Progenitor cell of endocrine pancreas (in vitro differentiated cells): ENCODE results near the gene UNC13D. TPM values are rescaled to one million over a fixed set of nuclear protein-coding genes. Genes with fewer than 3 reads are reported as not detected.
A peak's percentile ranks its signal among the peaks of the same experiment; 100 is the strongest.

ENCODE experiments used
- DNase-seq: peaks from one replicate; pipeline ENCODE4 v3.0.0; 2021; ENCODE audit warnings: low spot score; ENCODE audit not compliant: unreplicated experiment
- H3K27ac Mint-ChIP-seq: 2 replicates; pipeline ENCODE4 v1.8.0; 2021; ENCODE audit warnings: mild to moderate bottlenecking, moderate library complexity, mixed read lengths
- H3K27me3 Mint-ChIP-seq: 2 replicates; pipeline ENCODE4 v1.8.0; 2021; ENCODE audit warnings: mixed read lengths
- H3K36me3 Mint-ChIP-seq: 2 replicates; pipeline ENCODE4 v1.8.0; 2022; ENCODE audit warnings: mixed read lengths; ENCODE audit not compliant: insufficient read depth
- H3K4me1 Mint-ChIP-seq: 2 replicates; pipeline ENCODE4 v1.8.0; 2021; ENCODE audit warnings: low read depth, mixed read lengths
- H3K4me3 Mint-ChIP-seq: 2 replicates; pipeline ENCODE4 v1.8.0; 2021; ENCODE audit warnings: low read depth, mild to moderate bottlenecking, moderate library complexity, mixed read lengths
- H3K9me3 Mint-ChIP-seq: 2 replicates; pipeline ENCODE4 v1.8.0; 2021; ENCODE audit warnings: low read depth, mixed read lengths
- total RNA-seq: library from RNA; stranded (reverse); gene quantifications from 2 replicates; pipeline ENCODE4 v1.2.1, GENCODE V29; 2021
- TF ChIP-seq, protein P1 (sequence below): fragments of 200-600 bp; sonication (generic); IDR thresholded peaks from one replicate; pipeline ENCODE4 v1.5.0; 2021; ENCODE audit warnings: antibody characterized with exemption, mild to moderate bottlenecking; ENCODE audit not compliant: unreplicated experiment

UNC13D gene
- total RNA-seq, 1 donor from 2014 or later: 2.7 TPM

DNA sequence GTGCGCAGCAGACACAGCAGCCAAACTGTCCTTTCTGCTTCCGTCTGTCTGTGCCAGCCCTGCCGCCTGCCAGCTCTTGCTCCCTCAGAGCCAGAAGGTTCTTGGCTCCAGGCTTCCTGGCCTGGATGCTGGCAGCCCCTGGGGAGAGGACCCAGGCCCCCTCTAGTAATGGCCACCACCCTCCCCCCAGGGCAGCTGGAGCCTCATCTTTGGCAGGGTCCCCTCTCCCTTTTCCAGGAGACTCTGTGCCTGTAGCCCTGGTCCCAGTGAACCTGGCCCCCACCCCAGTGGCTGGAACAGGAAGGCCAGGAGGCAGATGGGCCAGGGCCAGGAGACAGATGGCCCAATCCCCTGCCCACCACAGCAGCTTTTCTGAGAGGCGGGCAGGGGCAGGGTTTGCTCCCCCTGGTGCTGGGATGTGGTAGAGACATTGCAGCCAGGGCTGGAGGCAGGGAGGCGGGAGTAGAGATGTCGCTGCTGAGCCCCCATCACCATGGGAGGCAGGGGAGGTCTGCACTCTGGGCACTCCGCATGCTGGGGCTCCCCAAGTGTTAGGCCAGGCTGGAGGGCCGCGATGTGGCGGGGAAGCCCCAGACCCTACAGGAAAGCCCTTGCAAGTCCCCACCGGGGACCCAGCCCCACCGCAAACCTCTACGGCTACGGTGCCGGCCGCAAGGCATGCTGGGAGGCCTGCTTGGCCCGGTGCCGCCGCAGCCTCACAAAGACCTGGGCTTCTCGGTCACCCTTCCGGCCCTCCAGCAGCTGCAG lies 16.7 kb downstream of the UNC13D start:
- peak overlapping the region; percentile 40 for H3K4me3 Mint-ChIP-seq
- peak; percentile 55 for DNase-seq
- H3K36me3 Mint-ChIP-seq: peaks cover 2% of the 10 kb centered on the region
- H3K4me1 Mint-ChIP-seq: no peaks in the 10 kb centered on the region
- no peaks in the 10 kb centered on the region for H3K27me3 Mint-ChIP-seq
- peak overlapping the region; percentile 78 for H3K27ac Mint-ChIP-seq
- H3K9me3 Mint-ChIP-seq: no peaks in the 10 kb centered on the region
- TF ChIP-seq, protein P1, sequence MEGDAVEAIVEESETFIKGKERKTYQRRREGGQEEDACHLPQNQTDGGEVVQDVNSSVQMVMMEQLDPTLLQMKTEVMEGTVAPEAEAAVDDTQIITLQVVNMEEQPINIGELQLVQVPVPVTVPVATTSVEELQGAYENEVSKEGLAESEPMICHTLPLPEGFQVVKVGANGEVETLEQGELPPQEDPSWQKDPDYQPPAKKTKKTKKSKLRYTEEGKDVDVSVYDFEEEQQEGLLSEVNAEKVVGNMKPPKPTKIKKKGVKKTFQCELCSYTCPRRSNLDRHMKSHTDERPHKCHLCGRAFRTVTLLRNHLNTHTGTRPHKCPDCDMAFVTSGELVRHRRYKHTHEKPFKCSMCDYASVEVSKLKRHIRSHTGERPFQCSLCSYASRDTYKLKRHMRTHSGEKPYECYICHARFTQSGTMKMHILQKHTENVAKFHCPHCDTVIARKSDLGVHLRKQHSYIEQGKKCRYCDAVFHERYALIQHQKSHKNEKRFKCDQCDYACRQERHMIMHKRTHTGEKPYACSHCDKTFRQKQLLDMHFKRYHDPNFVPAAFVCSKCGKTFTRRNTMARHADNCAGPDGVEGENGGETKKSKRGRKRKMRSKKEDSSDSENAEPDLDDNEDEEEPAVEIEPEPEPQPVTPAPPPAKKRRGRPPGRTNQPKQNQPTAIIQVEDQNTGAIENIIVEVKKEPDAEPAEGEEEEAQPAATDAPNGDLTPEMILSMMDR: peak; percentile 73

DNA sequence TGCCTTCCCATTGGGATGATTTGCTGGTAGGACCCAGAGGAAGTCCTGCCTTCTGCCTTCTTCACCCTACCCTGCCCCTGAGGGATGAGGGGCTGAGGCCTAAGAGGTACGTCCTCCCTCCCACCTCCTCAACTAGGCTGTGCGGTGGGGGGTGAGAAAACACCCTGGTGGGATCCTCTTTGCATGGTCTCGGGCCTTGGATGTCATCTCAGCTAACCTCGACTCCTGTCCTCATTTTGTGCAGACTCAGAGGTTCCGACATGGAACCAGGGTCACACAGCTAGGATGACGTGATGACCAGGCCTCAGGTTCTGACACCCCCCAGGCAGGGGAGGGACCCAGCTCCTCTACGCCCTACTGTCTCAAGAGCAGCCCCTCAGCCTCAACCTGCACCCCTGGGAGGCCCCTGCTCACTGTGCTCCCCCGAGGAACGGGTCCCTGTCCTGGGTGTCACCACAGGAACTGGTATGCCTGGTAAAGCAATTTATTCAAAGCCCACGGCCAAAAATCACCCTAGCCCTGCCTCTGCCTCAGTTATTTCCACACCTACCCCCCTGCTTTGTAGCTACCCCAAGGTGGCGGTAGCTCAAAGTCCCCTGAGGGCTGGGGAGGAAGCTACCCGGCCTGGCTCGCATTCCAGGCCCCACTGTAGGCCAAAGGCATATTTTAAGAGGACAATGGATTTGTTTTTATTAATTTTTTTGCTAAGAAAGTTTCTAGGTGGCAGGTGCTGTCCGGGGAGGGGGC lies 17.5 kb downstream of the UNC13D start:
- no peaks in the 10 kb centered on the region for H3K27me3 Mint-ChIP-seq
- no peaks in the 10 kb centered on the region for H3K9me3 Mint-ChIP-seq
- TF ChIP-seq, protein P1: no peak
- peak overlapping the region; percentile 78 for H3K27ac Mint-ChIP-seq
- peaks cover 2% of the 10 kb centered on the region for H3K36me3 Mint-ChIP-seq
- H3K4me1 Mint-ChIP-seq: no peaks in the 10 kb centered on the region
- no peak overlapping the region for H3K4me3 Mint-ChIP-seq
- DNase-seq: no peak

DNA sequence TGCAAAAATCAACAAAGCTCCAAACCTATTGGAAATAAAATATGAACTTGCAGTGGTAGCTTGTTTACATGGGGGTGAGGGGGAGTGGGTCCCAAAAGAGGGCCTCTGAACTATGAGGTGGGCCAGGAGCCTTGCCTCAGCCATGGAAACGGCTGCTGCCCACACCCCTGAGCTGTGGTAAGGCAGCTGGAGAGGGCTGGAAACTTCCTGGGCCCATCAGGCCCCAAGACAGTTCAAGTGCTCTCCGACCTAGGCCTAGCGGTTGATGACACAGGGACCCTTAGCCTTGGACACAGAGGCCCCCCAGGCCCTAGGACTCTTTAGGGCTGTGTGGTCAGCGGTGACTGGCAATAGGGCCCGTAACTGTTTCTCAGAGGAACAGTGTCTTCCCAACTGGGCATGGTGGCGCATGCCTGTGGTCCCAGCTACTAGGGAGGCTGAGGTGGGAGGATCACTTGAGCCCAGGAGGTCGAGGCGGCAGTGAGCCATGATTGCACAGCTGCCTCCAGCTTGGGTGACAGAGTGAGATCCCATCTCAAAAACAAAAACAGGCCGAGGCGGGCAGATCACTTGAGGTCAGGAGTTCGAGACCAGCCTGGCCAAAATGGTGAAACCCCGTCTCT lies 18.3 kb downstream of the UNC13D start:
- no peak overlapping the region for H3K27ac Mint-ChIP-seq
- TF ChIP-seq, protein P1: no peak
- peaks cover 7% of the 10 kb centered on the region for H3K36me3 Mint-ChIP-seq
- no peaks in the 10 kb centered on the region for H3K9me3 Mint-ChIP-seq
- no peaks in the 10 kb centered on the region for H3K4me1 Mint-ChIP-seq
- no peaks in the 10 kb centered on the region for H3K27me3 Mint-ChIP-seq
- H3K4me3 Mint-ChIP-seq: no peak overlapping the region
- DNase-seq: no peak

DNA sequence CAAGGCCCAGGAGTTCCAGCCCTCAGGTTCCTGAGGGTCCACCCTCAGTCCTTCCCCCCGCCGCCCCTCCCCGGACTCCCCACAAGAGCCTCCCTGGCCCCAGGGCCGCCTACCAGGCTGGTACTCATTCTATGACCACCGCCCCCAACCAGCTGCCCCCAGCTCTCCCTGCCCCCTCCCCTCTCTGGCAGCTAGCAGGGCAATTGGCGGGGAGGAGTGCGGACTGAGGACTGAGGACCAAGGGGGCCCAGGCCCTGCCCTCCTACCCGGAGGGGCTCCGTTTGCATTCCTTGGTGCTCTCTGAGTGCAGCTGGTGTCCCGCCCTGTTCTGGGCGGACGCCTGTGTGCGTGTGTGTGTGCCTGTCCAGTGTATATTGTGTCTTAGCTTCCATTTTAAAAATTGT lies 19.1 kb downstream of the UNC13D start:
- Mint-ChIP-seq H3K9me3 (no peaks in the 10 kb centered on the region), H3K36me3 (peaks cover 8% of the 10 kb centered on the region), H3K27ac (peak overlapping the region; percentile 5), H3K4me1 (no peaks in the 10 kb centered on the region), H3K4me3 (no peak overlapping the region), H3K27me3 (no peaks in the 10 kb centered on the region)
- DNase-seq: no peak
- TF ChIP-seq, protein P1: no peak

DNA sequence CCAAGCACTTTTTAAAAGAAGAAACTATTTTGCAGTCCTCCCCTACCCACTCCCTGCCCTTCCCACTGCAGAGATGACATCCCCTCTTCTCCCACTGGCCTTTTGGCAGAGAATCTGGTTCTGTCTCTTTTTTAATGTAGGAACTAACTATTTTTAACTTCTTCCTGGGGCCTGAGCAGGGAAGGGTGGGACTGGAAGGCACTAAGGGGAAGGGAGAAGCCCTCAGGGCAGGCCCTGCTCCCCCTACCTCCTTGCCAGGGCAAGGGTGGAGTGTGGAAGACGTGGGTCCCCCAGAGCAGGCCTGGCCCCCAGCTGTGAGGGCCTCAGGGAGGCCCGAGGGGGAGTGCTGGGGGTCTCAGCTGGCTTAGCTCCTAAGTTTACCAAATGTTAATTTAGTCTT lies 19.5 kb downstream of the UNC13D start:
- Mint-ChIP-seq H3K4me1 (no peaks in the 10 kb centered on the region), H3K4me3 (no peak overlapping the region), H3K27ac (no peak overlapping the region), H3K27me3 (no peaks in the 10 kb centered on the region), H3K9me3 (no peaks in the 10 kb centered on the region), H3K36me3 (peaks cover 10% of the 10 kb centered on the region)
- no peak for DNase-seq
- TF ChIP-seq, protein P1: no peak
